Spinal cord (tissue), 10 donors: ENCODE data around the gene C10orf53. TPM values are rescaled to one million over a fixed set of nuclear protein-coding genes. Genes with fewer than 3 reads are reported as not detected.

Experiments
- DNase-seq, 6 donors: peaks; one replicate each; pipeline versions ENCODE4 v3.0.0 to v3.0.0-alpha.2; 2013 to 2015; ENCODE audit warnings: low spot score in 6 of 6, low read depth in 4 of 6
- H3K27ac ChIP-seq: one replicate; pipeline ENCODE4 v1.5.1; 2013; ENCODE audit warnings: low read depth, low read length, control low read depth
- H3K27me3 ChIP-seq: one replicate; pipeline ENCODE4 v1.6.1; 2013; ENCODE audit warnings: low read length; ENCODE audit not compliant: control insufficient read depth, insufficient read depth
- H3K36me3 ChIP-seq: one replicate; pipeline ENCODE4 v1.6.1; 2013; ENCODE audit warnings: low read length; ENCODE audit not compliant: control insufficient read depth, insufficient read depth
- H3K4me1 ChIP-seq: one replicate; pipeline ENCODE4 v1.6.1; 2013; ENCODE audit warnings: low read length; ENCODE audit not compliant: control insufficient read depth, insufficient read depth
- H3K4me3 ChIP-seq: one replicate; pipeline ENCODE4 v1.5.1; 2013; ENCODE audit warnings: low read depth, low read length, control low read depth
- H3K9me3 ChIP-seq: one replicate; pipeline ENCODE4 v1.6.1; 2013; ENCODE audit warnings: low read length; ENCODE audit not compliant: control insufficient read depth, insufficient read depth
- WGBS: methylation state at CpG from one replicate; pipeline ENCODE4 v1.1.5; 2013; ENCODE audit warnings: missing lambda C conversion rate; ENCODE audit not compliant: insufficient coverage; 5-methylcytosine and 5-hydroxymethylcytosine counted together
- polyA plus RNA-seq, 2 donors: library from polyadenylated mRNA; unstranded; fragments of 120-200 nt; gene quantifications; one replicate each; pipeline ENCODE4 v1.2.1, GENCODE V29; 2013; ENCODE audit not compliant: insufficient read length in 2 of 2
- total RNA-seq, 2 donors: library from RNA; depleted of rRNA in 1 of 2; stranded (reverse); fragments of 120-200 nt in 1 of 2; fragments of >200 nt in 1 of 2; gene quantifications; one replicate each; pipeline versions ENCODE4 v1.2.3 to v1.2.4, GENCODE V29; 2013 to 2014
- donor health status: healthy.

The C10orf53 gene
- total and polyA plus RNA-seq, 4 donors, result 0.11 TPM; not detected in 3

GRCh38 chr10:49741108-49741995 lies 61.9 kb downstream of the C10orf53 start:
- H3K27me3 ChIP-seq, result no peaks in the 10 kb centered on the region
- no peak for DNase-seq

GRCh38 chr10:49742683-49743463 lies 63.4 kb downstream of the C10orf53 start:
- H3K27ac ChIP-seq, result no peak overlapping the region

More at GRCh38 chr10:49741108-49741995, 61.9 kb downstream of the C10orf53 start:
- peaks cover 93% of the 10 kb centered on the region for H3K36me3 ChIP-seq
- no peaks in the 10 kb centered on the region for H3K4me1 ChIP-seq
- H3K27ac ChIP-seq, result no peak overlapping the region
- WGBS, result 72% methylated on average over 7 of the region's 7 CpGs
- H3K4me3 ChIP-seq, result no peak overlapping the region
- H3K9me3 ChIP-seq, result no peaks in the 10 kb centered on the region

GRCh38 chr10:49743464-49744075 lies 64.1 kb downstream of the C10orf53 start:
- peaks cover 83% of the 10 kb centered on the region for H3K36me3 ChIP-seq
- WGBS, result 82% methylated on average over 19 of the region's 19 CpGs

More at GRCh38 chr10:49742683-49743463, 63.4 kb downstream of the C10orf53 start:
- H3K4me3 ChIP-seq, result no peak overlapping the region
- no peaks in the 10 kb centered on the region for H3K27me3 ChIP-seq
- WGBS, result 87% methylated on average over 23 of the region's 23 CpGs
- no peaks in the 10 kb centered on the region for H3K4me1 ChIP-seq
- H3K9me3 ChIP-seq, result no peaks in the 10 kb centered on the region
- H3K36me3 ChIP-seq, result peaks cover 87% of the 10 kb centered on the region
- no peak for DNase-seq

GRCh38 chr10:49744091-49744685 lies 64.7 kb downstream of the C10orf53 start:
- 93% methylated on average over 6 of the region's 6 CpGs for WGBS
- H3K27me3 ChIP-seq, result no peaks in the 10 kb centered on the region
- no peak for DNase-seq

More at GRCh38 chr10:49743464-49744075, 64.1 kb downstream of the C10orf53 start:
- no peak for DNase-seq
- Histone ChIP-seq H3K9me3 (no peaks in the 10 kb centered on the region), H3K27ac (no peak overlapping the region), H3K4me3 (no peak overlapping the region), H3K27me3 (no peaks in the 10 kb centered on the region), H3K4me1 (no peaks in the 10 kb centered on the region)

GRCh38 chr10:49744924-49745605 lies 65.6 kb downstream of the C10orf53 start:
- no peaks in the 10 kb centered on the region for H3K27me3 ChIP-seq
- DNase-seq, result no peak
- H3K4me1 ChIP-seq, result no peaks in the 10 kb centered on the region
- peaks cover 83% of the 10 kb centered on the region for H3K36me3 ChIP-seq
- 88% methylated on average over 10 of the region's 13 CpGs for WGBS
- no peak overlapping the region for H3K27ac ChIP-seq
- H3K4me3 ChIP-seq, result no peak overlapping the region
- no peaks in the 10 kb centered on the region for H3K9me3 ChIP-seq

More at GRCh38 chr10:49744091-49744685, 64.7 kb downstream of the C10orf53 start:
- Histone ChIP-seq H3K27ac (no peak overlapping the region), H3K4me3 (no peak overlapping the region), H3K36me3 (peaks cover 80% of the 10 kb centered on the region), H3K4me1 (no peaks in the 10 kb centered on the region), H3K9me3 (no peaks in the 10 kb centered on the region)

- no peak overlapping the region for H3K27ac ChIP-seq
- H3K9me3 ChIP-seq, result no peaks in the 10 kb centered on the region
- DNase-seq, result no peak
- H3K4me1 ChIP-seq, result no peaks in the 10 kb centered on the region
- no peak overlapping the region for H3K4me3 ChIP-seq
- 94% methylated on average over 4 of the region's 12 CpGs for WGBS
- no peaks in the 10 kb centered on the region for H3K27me3 ChIP-seq
- peaks cover 83% of the 10 kb centered on the region for H3K36me3 ChIP-seq
Observed at GRCh38 chr10:49745756-49746155, 66.3 kb downstream of the C10orf53 start.

- no peak overlapping the region for H3K4me3 ChIP-seq
- no peak for DNase-seq
- peaks cover 83% of the 10 kb centered on the region for H3K36me3 ChIP-seq
- WGBS, result 93% methylated on average over 15 of the region's 20 CpGs
- H3K4me1 ChIP-seq, result no peaks in the 10 kb centered on the region
- H3K27ac ChIP-seq, result no peak overlapping the region
- H3K27me3 ChIP-seq, result no peaks in the 10 kb centered on the region
- no peaks in the 10 kb centered on the region for H3K9me3 ChIP-seq
Observed at GRCh38 chr10:49746626-49747302, 67.3 kb downstream of the C10orf53 start.
